Measurements from ENCODE around the gene OXNAD1.

OXNAD1 gene

DNA sequence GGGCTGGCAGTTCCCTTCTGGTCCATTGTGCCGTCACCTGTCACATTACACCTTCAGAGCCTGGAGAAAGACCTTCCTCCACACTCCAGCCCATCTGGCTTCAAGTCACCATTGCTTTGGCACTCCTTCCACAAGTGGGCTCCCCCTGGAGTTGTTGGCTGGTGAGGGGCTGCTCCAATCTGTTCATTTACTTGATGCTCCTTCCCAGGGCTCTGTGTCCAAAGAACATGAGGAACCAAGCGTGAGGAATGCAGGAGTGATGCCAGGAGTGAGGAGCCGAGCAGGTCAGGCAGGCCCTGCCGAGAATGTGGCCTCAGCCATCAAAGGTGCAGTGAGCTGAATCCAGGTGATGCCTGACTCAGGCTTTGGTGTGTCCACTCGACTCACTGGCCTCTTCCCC lies 57.2 kb downstream of the OXNAD1 start:
- Histone ChIP-seq H3K36me3 (peaks cover 98% of the 10 kb centered on the region), H3K9ac (no peak overlapping the region), H3K4me3 (no peak overlapping the region), H3K4me1 (no peaks in the 10 kb centered on the region), H3K9me3 (no peaks in the 10 kb centered on the region), H4K20me1 (peaks cover 60% of the 10 kb centered on the region), H3K27ac (no peak overlapping the region), H3K4me2 (no peak overlapping the region), H3K27me3 (no peaks in the 10 kb centered on the region)
- TF ChIP-seq Cebpa-rat (IDR thresholded peaks at IDR 0.05) = no peak

DNA sequence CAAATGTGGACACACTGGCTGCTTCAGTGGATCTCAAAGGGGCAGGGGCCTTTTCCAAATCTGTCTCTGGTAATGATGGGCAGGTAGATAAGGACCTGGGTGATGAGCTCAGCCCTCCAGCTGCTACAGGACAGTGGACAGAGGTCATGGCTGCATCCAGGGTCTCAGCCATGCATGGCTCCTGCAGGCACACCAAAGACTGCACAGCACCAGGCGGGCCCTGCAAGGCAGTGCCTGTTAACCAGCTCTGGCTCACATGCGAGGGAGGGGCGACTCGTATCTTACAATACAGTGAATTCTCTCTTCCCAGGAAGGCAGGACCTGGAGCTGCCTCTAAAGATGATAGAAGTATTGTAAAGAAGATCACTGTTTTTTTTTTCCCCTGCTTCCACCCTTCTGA lies 58.7 kb downstream of the OXNAD1 start:
- peaks cover 94% of the 10 kb centered on the region for H3K36me3 ChIP-seq
- H3K4me1 ChIP-seq = no peaks in the 10 kb centered on the region
- H3K9me3 ChIP-seq = no peaks in the 10 kb centered on the region
- no peak for TF ChIP-seq Cebpa-rat (IDR thresholded peaks at IDR 0.05)
- H4K20me1 ChIP-seq = peaks cover 59% of the 10 kb centered on the region
- no peak overlapping the region for H3K27ac ChIP-seq
- H3K4me3 ChIP-seq = no peak overlapping the region
- H3K27me3 ChIP-seq = no peaks in the 10 kb centered on the region
- no peak overlapping the region for H3K9ac ChIP-seq
- H3K4me2 ChIP-seq = no peak overlapping the region

DNA sequence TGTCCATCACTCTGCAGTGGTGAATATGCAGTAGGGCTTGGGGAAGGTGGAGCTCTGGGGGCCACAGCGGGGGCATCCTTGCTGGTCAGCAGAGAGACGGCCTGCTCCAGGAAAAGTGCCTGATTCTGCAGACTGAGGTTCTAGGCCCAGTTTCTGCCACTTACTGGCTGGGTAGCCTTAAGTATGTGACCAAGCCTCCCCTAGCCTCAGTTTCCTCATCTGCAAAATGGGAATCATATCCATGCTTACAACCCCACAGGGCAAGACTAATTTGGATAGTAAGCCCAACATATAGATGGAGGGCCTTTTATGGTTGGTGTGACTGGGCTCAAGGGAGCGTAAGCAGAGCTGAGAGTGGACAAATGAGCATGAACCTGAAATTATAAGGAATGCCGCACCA lies 60.8 kb downstream of the OXNAD1 start:
- Histone ChIP-seq H3K36me3 (peaks cover 92% of the 10 kb centered on the region), H3K27ac (no peak overlapping the region), H3K9me3 (no peaks in the 10 kb centered on the region), H4K20me1 (peaks cover 53% of the 10 kb centered on the region), H3K9ac (no peak overlapping the region), H3K4me1 (no peaks in the 10 kb centered on the region), H3K27me3 (no peaks in the 10 kb centered on the region), H3K4me3 (no peak overlapping the region), H3K4me2 (no peak overlapping the region)
- no peak for TF ChIP-seq Cebpa-rat (IDR thresholded peaks at IDR 0.05)

- Histone ChIP-seq H3K27me3 (no peaks in the 10 kb centered on the region), H3K4me2 (no peak overlapping the region), H3K27ac (no peak overlapping the region), H3K9ac (no peak overlapping the region), H3K9me3 (peaks cover 7% of the 10 kb centered on the region), H3K4me1 (no peaks in the 10 kb centered on the region), H3K4me3 (no peak overlapping the region), H4K20me1 (peaks cover 44% of the 10 kb centered on the region), H3K36me3 (peaks cover 92% of the 10 kb centered on the region)
- no peak for TF ChIP-seq Cebpa-rat (IDR thresholded peaks at IDR 0.05)
Observed at GRCh38 chr3:16326724-16327349, 61.8 kb downstream of the OXNAD1 start.

- H4K20me1 ChIP-seq = peaks cover 41% of the 10 kb centered on the region; the same call in 1 of the 2 replicates
- H3K9me3 ChIP-seq = peaks cover 20% of the 10 kb centered on the region
- H3K4me2 ChIP-seq = no peak overlapping the region
- no peak overlapping the region for H3K4me3 ChIP-seq
- TF ChIP-seq Cebpa-rat (IDR thresholded peaks at IDR 0.05) = no peak
- no peaks in the 10 kb centered on the region for H3K27me3 ChIP-seq
- H3K27ac ChIP-seq = no peak overlapping the region
- no peaks in the 10 kb centered on the region for H3K4me1 ChIP-seq
- peaks cover 92% of the 10 kb centered on the region for H3K36me3 ChIP-seq
- no peak overlapping the region for H3K9ac ChIP-seq
Observed at GRCh38 chr3:16328124-16328523, 63.1 kb downstream of the OXNAD1 start.

DNA sequence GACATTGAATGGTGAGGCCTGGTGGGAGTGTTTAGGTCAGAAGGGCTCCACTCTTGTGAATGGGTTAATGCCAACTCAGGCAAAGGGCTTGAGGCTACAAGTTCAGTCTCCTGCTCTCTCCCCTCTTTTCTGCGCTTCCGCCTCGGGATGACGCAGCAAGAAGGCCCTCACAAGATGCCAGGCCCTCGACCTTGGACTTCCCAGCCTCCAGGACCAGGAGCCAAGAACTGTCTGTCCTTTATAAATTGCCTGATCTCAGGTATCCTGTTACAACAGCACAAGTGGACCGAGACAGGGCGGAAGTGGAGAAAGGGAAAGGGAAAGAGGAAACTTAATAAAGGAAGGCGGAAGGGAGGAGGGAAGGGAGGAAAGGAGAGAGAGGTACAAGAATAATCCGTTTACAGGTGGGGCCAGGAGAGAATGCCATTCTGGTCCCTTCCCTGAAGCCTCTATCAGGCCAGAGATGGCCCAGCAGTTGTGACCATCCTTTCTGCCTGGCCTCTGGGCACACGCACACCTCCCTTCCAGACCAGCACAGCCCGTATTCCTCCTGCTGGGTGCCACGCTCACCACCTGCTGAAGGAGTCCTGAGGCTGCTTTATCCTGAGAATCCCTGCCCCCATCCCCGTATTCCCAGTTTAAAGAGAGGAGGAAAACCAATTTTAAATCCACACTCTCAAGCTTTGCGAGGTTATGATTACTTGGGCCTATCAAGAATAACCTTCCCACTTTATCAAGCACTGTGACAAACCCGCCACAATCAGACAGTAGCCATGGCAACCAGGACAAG lies 64.2 kb downstream of the OXNAD1 start:
- Histone ChIP-seq H3K9ac (no peak overlapping the region), H3K27me3 (no peaks in the 10 kb centered on the region), H4K20me1 (peaks cover 41% of the 10 kb centered on the region; the same call in 1 of the 2 replicates), H3K4me1 (no peaks in the 10 kb centered on the region), H3K27ac (no peak overlapping the region), H3K36me3 (peaks cover 88% of the 10 kb centered on the region), H3K4me2 (no peak overlapping the region), H3K9me3 (peaks cover 20% of the 10 kb centered on the region), H3K4me3 (no peak overlapping the region)
- TF ChIP-seq Cebpa-rat (IDR thresholded peaks at IDR 0.05) = no peak

- H3K4me3 ChIP-seq = no peak overlapping the region
- no peak overlapping the region for H3K27ac ChIP-seq
- H3K27me3 ChIP-seq = no peaks in the 10 kb centered on the region
- no peak overlapping the region for H3K9ac ChIP-seq
- no peaks in the 10 kb centered on the region for H3K4me1 ChIP-seq
- no peak overlapping the region for H3K4me2 ChIP-seq
- peaks cover 20% of the 10 kb centered on the region for H3K9me3 ChIP-seq
- peaks cover 41% of the 10 kb centered on the region; the same call in 1 of the 2 replicates for H4K20me1 ChIP-seq
- TF ChIP-seq Cebpa-rat (IDR thresholded peaks at IDR 0.05) = no peak
- peaks cover 88% of the 10 kb centered on the region for H3K36me3 ChIP-seq
Observed at GRCh38 chr3:16329826-16330129, 64.8 kb downstream of the OXNAD1 start.

- no peak overlapping the region for H3K27ac ChIP-seq
- H3K9me3 ChIP-seq = peaks cover 20% of the 10 kb centered on the region
- H3K4me2 ChIP-seq = no peak overlapping the region
- no peaks in the 10 kb centered on the region for H3K27me3 ChIP-seq
- H4K20me1 ChIP-seq = peaks cover 37% of the 10 kb centered on the region; the same call in 1 of the 2 replicates
- H3K9ac ChIP-seq = no peak overlapping the region
- no peak overlapping the region for H3K4me3 ChIP-seq
- peaks cover 88% of the 10 kb centered on the region for H3K36me3 ChIP-seq
- no peaks in the 10 kb centered on the region for H3K4me1 ChIP-seq
- TF ChIP-seq Cebpa-rat (IDR thresholded peaks at IDR 0.05) = no peak
Observed at GRCh38 chr3:16330351-16330750, 65.3 kb downstream of the OXNAD1 start.

DNA sequence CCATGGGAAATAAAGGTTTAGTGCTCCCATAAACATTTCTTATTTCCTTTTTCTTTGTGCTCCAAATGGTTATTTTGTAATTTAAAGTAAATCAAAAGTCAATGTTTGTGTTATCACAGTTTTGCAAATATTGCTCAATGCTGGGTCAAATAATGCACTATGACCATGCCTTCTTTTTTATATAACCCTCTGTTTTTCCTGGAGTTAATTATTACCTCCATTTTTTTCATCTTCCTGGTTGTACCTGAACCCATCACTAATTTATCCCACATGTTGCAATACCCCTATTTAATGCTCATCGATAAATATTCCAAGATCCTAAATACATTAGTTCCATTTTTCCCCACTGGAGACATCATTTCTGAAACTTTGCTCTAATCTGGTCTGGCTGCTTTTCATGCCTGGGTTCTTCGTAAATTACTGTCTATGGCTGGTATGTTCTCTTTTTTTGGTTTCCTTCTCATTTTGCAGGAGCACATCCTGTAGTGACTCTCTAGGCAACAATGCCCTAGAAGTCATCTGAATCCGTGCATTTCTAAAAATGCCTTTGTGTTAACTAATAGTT lies 66.4 kb downstream of the OXNAD1 start:
- no peak for TF ChIP-seq Cebpa-rat (IDR thresholded peaks at IDR 0.05)
- Histone ChIP-seq H3K27me3 (no peaks in the 10 kb centered on the region), H4K20me1 (peaks cover 35% of the 10 kb centered on the region; the same call in 1 of the 2 replicates), H3K4me2 (no peak overlapping the region), H3K27ac (no peak overlapping the region), H3K36me3 (peaks cover 88% of the 10 kb centered on the region), H3K4me3 (no peak overlapping the region), H3K9me3 (peaks cover 20% of the 10 kb centered on the region), H3K4me1 (no peaks in the 10 kb centered on the region), H3K9ac (no peak overlapping the region)

DNA sequence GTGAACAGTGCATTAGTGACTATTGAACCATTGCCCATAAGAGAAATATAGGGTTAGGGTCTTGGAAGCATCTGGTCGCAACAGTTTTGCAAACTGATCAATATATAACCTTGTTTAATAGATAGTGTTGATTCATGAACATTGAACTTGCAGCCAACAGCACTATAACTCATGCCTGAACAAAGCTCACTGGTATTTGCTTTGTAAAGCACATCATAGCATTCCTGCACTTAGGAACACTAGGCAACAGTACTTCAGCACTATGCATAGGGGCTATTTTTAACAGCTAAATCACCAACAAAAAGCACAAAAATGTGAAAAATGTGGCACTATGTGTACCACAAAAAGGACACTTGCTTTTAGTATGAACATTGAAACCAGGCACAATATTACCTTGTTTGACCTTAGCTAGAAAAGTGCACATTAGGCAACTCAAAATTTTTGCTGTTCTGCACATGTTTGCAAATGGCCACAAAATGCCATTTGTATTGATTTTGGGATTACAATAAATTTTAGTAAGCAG lies 68.0 kb downstream of the OXNAD1 start:
- H3K4me2 ChIP-seq = no peak overlapping the region
- no peaks in the 10 kb centered on the region for H3K27me3 ChIP-seq
- TF ChIP-seq Cebpa-rat (IDR thresholded peaks at IDR 0.05) = no peak
- H4K20me1 ChIP-seq = peaks cover 27% of the 10 kb centered on the region; the same call in 1 of the 2 replicates
- peaks cover 90% of the 10 kb centered on the region for H3K36me3 ChIP-seq
- peaks cover 20% of the 10 kb centered on the region for H3K9me3 ChIP-seq
- H3K4me3 ChIP-seq = no peak overlapping the region
- no peak overlapping the region for H3K27ac ChIP-seq
- no peak overlapping the region for H3K9ac ChIP-seq
- peaks cover 3% of the 10 kb centered on the region for H3K4me1 ChIP-seq

Measured in BLaER1 (cell line).